ENCODE data around the gene HHATL.

GRCh38 chr3:42719002-42719401 is 16.4 kb upstream of the HHATL start:
- TF ChIP-seq CTCF (tag by site-specific recombination; IDR thresholded peaks at IDR 0.05): no peak
- no peak for TF ChIP-seq PRDM1 (tag by site-specific recombination; IDR thresholded peaks at IDR 0.05)
- TF ChIP-seq ZNF560 (tag by site-specific recombination; IDR thresholded peaks at IDR 0.05; ENCODE audit: borderline replicate concordance): no peak
- TF ChIP-seq GLIS1 (tag by site-specific recombination; IDR thresholded peaks at IDR 0.05): no peak
- no peak for TF ChIP-seq PRDM10 (tag by site-specific recombination; IDR thresholded peaks at IDR 0.05)
- no peak for TF ChIP-seq RBAK (tag by site-specific recombination; IDR thresholded peaks at IDR 0.05)
